ENCODE data around the gene ITGB7. TPM values are rescaled to one million over a fixed set of nuclear protein-coding genes. Genes with fewer than 3 reads are reported as not detected.
A peak's percentile ranks its signal among the peaks of the same experiment; 100 is the strongest.

ITGB7 gene
- total and polyA plus RNA-seq, 9 of the 15 experiments (the other 6 are each of a cell fraction or from before 2014, with no cell fraction given): 0.06 to 2.0 (median 0.67) TPM

DNA sequence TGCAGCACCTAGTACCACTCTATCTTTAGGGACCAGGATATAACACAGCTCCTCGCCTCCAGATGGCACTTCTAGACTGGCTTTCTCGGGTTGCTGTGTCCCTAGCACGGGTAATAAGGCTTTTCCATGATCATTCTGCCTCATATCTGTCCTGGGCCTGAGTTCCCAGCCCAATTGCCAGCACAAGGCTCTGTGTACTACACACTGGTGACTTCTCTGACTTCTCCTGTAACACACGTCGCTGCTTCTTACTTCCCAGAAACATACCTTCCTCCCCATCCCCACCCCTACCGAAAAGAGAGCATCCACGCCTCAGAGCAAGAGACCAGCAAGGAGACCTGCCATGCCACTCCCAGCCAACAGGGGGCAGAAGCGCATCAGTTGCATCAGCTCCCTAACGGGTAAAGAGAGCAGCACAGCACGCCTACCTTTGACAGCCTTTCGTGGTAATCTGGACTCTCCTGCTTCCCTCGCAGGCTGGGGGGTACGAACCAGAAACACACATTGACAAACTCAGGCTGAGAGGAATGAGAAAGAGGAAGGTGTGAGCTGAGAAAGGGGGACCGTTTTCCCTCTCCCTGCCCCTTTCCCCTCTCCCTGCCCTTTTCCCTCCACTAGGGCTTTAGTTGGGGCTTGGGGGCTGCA is 47.7 kb downstream of the ITGB7 start (continued):
- TF ChIP-seq, protein P1, sequence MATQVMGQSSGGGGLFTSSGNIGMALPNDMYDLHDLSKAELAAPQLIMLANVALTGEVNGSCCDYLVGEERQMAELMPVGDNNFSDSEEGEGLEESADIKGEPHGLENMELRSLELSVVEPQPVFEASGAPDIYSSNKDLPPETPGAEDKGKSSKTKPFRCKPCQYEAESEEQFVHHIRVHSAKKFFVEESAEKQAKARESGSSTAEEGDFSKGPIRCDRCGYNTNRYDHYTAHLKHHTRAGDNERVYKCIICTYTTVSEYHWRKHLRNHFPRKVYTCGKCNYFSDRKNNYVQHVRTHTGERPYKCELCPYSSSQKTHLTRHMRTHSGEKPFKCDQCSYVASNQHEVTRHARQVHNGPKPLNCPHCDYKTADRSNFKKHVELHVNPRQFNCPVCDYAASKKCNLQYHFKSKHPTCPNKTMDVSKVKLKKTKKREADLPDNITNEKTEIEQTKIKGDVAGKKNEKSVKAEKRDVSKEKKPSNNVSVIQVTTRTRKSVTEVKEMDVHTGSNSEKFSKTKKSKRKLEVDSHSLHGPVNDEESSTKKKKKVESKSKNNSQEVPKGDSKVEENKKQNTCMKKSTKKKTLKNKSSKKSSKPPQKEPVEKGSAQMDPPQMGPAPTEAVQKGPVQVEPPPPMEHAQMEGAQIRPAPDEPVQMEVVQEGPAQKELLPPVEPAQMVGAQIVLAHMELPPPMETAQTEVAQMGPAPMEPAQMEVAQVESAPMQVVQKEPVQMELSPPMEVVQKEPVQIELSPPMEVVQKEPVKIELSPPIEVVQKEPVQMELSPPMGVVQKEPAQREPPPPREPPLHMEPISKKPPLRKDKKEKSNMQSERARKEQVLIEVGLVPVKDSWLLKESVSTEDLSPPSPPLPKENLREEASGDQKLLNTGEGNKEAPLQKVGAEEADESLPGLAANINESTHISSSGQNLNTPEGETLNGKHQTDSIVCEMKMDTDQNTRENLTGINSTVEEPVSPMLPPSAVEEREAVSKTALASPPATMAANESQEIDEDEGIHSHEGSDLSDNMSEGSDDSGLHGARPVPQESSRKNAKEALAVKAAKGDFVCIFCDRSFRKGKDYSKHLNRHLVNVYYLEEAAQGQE (IDR thresholded peaks at IDR 0.05; ENCODE audit: borderline replicate concordance): peak; percentile 74
- TF ChIP-seq, protein P1 (CRISPR knock-in tag; IDR thresholded peaks at IDR 0.05; ENCODE audit: low read depth): no peak
- TF ChIP-seq TAF9B (IDR thresholded peaks at IDR 0.05; ENCODE audit: partially characterized antibody) (no peak), OTX1 (CRISPR knock-in tag; IDR thresholded peaks at IDR 0.05) (0 out of 2 replicates have a peak, but pooled peaks have one; percentile 34), L3MBTL2 (IDR thresholded peaks at IDR 0.05) (peak; percentile 87), ZSCAN32 (CRISPR knock-in tag; IDR thresholded peaks at IDR 0.05) (peak; percentile 71; the same call in 1 of the 2 replicates), RFX1 (IDR thresholded peaks at IDR 0.05) (no peak), GABPB2 (CRISPR knock-in tag; conservative IDR thresholded peaks at IDR 0.05) (no peak), CBFB (CRISPR knock-in tag; IDR thresholded peaks at IDR 0.05) (no peak)
- TF ChIP-seq, protein P2, sequence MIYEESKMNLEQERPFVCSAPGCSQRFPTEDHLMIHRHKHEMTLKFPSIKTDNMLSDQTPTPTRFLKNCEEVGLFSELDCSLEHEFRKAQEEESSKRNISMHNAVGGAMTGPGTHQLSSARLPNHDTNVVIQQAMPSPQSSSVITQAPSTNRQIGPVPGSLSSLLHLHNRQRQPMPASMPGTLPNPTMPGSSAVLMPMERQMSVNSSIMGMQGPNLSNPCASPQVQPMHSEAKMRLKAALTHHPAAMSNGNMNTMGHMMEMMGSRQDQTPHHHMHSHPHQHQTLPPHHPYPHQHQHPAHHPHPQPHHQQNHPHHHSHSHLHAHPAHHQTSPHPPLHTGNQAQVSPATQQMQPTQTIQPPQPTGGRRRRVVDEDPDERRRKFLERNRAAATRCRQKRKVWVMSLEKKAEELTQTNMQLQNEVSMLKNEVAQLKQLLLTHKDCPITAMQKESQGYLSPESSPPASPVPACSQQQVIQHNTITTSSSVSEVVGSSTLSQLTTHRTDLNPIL (CRISPR knock-in tag; IDR thresholded peaks at IDR 0.05): no peak
- TF ChIP-seq, protein P3, sequence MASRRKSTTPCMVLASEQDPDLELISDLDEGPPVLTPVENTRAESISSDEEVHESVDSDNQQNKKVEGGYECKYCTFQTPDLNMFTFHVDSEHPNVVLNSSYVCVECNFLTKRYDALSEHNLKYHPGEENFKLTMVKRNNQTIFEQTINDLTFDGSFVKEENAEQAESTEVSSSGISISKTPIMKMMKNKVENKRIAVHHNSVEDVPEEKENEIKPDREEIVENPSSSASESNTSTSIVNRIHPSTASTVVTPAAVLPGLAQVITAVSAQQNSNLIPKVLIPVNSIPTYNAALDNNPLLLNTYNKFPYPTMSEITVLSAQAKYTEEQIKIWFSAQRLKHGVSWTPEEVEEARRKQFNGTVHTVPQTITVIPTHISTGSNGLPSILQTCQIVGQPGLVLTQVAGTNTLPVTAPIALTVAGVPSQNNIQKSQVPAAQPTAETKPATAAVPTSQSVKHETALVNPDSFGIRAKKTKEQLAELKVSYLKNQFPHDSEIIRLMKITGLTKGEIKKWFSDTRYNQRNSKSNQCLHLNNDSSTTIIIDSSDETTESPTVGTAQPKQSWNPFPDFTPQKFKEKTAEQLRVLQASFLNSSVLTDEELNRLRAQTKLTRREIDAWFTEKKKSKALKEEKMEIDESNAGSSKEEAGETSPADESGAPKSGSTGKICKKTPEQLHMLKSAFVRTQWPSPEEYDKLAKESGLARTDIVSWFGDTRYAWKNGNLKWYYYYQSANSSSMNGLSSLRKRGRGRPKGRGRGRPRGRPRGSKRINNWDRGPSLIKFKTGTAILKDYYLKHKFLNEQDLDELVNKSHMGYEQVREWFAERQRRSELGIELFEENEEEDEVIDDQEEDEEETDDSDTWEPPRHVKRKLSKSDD (conservative IDR thresholded peaks at IDR 0.05; ENCODE audit: low read length): peak; percentile 87; the same call in 1 of the 2 replicates
- TF ChIP-seq, protein P4, sequence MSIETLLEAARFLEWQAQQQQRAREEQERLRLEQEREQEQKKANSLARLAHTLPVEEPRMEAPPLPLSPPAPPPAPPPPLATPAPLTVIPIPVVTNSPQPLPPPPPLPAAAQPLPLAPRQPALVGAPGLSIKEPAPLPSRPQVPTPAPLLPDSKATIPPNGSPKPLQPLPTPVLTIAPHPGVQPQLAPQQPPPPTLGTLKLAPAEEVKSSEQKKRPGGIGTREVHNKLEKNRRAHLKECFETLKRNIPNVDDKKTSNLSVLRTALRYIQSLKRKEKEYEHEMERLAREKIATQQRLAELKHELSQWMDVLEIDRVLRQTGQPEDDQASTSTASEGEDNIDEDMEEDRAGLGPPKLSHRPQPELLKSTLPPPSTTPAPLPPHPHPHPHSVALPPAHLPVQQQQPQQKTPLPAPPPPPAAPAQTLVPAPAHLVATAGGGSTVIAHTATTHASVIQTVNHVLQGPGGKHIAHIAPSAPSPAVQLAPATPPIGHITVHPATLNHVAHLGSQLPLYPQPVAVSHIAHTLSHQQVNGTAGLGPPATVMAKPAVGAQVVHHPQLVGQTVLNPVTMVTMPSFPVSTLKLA (conservative IDR thresholded peaks at IDR 0.05): peak in 1 of 2 experiments; percentile 62; a peak in 2 of 4 replicates
- TF ChIP-seq, protein P5, sequence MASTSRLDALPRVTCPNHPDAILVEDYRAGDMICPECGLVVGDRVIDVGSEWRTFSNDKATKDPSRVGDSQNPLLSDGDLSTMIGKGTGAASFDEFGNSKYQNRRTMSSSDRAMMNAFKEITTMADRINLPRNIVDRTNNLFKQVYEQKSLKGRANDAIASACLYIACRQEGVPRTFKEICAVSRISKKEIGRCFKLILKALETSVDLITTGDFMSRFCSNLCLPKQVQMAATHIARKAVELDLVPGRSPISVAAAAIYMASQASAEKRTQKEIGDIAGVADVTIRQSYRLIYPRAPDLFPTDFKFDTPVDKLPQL (IDR thresholded peaks at IDR 0.05; ENCODE audit: extremely low read depth, insufficient read length): no peak
